ENCODE results near the gene RGMA. TPM values are rescaled to one million over a fixed set of nuclear protein-coding genes. Genes with fewer than 3 reads are reported as not detected.

The RGMA gene
- total and polyA plus RNA-seq, 2 of the 8 experiments (the other 6 are each of a cell fraction or from before 2014, with no cell fraction given), result 19.9 to 39.8 TPM

- WGBS, 2 experiments (ENCODE audit: extremely low coverage in 1 of 2, insufficient coverage in 1 of 2, insufficient read length in 1 of 2, insufficient replicate concordance in 2 of 2, low coverage in 1 of 2, low lambda C conversion rate in 2 of 2, missing lambda C conversion rate in 1 of 2), result 85% methylated on average over 18 of the region's 18 CpGs; no CpG with 5 or more reads in 1 of the 2 experiments
- FAIRE-seq (no peak), DNase-seq (ENCODE audit: low read depth in 1 of 2, low spot score in 2 of 2) (no peak)
Observed at GRCh38 chr15:93129702-93130488, 40.9 kb upstream of the RGMA start.

More at GRCh38 chr15:93129702-93130488, 40.9 kb upstream of the RGMA start:
- Histone ChIP-seq H3K9me3 (ENCODE audit: insufficient read depth in 2 of 2, low read depth in 1 of 2, low read length in 1 of 2) (no peaks in the 10 kb centered on the region), H2BK5ac (ENCODE audit: low read depth, low read length) (no peak overlapping the region), H2BK20ac (ENCODE audit: low read length) (no peak overlapping the region), H2BK120ac (replicated peaks; ENCODE audit: low read depth, low read length) (no peak overlapping the region), H4K5ac (ENCODE audit: insufficient read length, low read depth, low read length) (no peak overlapping the region), H2BK15ac (ENCODE audit: low read length) (no peak overlapping the region), H3K56ac (replicated peaks; ENCODE audit: insufficient read length, low read depth, low read length) (no peak overlapping the region), H2AFZ (ENCODE audit: low read length) (no peak overlapping the region), H2BK12ac (ENCODE audit: low read depth, low read length) (no peak overlapping the region), H3K23me2 (ENCODE audit: low read depth, low read length) (no peaks in the 10 kb centered on the region), H4K8ac (ENCODE audit: extremely low read depth, insufficient read depth, low read length) (no peak overlapping the region), H2AK5ac (ENCODE audit: low read depth, low read length) (no peak overlapping the region), H3K4ac (replicated peaks; ENCODE audit: insufficient read length, low read depth, low read length) (no peak overlapping the region), H3K79me1 (ENCODE audit: low read depth, low read length) (no peaks in the 10 kb centered on the region), H4K20me1 (replicated peaks in 1 of 2; ENCODE audit: control insufficient read depth in 1 of 2, insufficient read depth in 2 of 2, low read length in 2 of 2) (no peaks in the 10 kb centered on the region), H3K79me2 (ENCODE audit: control insufficient read depth in 1 of 2, insufficient read depth in 2 of 2, low read length in 2 of 2) (no peaks in the 10 kb centered on the region), H3K14ac (ENCODE audit: insufficient read length) (no peak overlapping the region), H3K23ac (ENCODE audit: insufficient read length) (no peak overlapping the region), H3K36me3 (ENCODE audit: control insufficient read depth in 2 of 4, insufficient read depth in 4 of 4, low read length in 3 of 4) (no peaks in the 10 kb centered on the region), H3K4me3 (ENCODE audit: extremely low read depth in 1 of 4, insufficient read depth in 2 of 4, low read depth in 3 of 4, low read length in 4 of 4) (no peak overlapping the region), H3K4me1 (replicated peaks in 1 of 4; ENCODE audit: control insufficient read depth in 3 of 4, insufficient read depth in 4 of 4, low read length in 3 of 4) (peaks cover 0 to 2% (median 0%) of the 10 kb centered on the region in 4 experiments; a peak in 2 of 7 replicates), H3K18ac (ENCODE audit: extremely low read depth, low read length) (no peak overlapping the region), H4K91ac (replicated peaks; ENCODE audit: insufficient read length, low read length) (no peak overlapping the region), H3K27me3 (replicated peaks in 1 of 4; ENCODE audit: control insufficient read depth in 3 of 4, extremely low read depth in 1 of 4, insufficient read depth in 3 of 4, low read length in 3 of 4) (peaks cover 0 to 5% (median 2%) of the 10 kb centered on the region in 4 experiments; a peak in 2 of 7 replicates), H3K27ac (ENCODE audit: low read depth, low read length) (no peak overlapping the region), H3K4me2 (ENCODE audit: insufficient read depth in 1 of 2, low read depth in 2 of 2, low read length in 2 of 2) (no peak overlapping the region), H3K9ac (replicated peaks in 1 of 4; ENCODE audit: extremely low read depth in 1 of 4, low read depth in 3 of 4, low read length in 3 of 4) (no peak overlapping the region)
- ChIA-PET POLR2A (ENCODE audit: partially characterized antibody) (no interaction called here), CTCF (ENCODE audit: partially characterized antibody) (interaction anchor here (1.1 to 1.3 kb wide), 3 partner anchors 41 to 846 kb away, joined by 3 to 4 read pairs (median 3); partner anchors contain the start of gene RGMA)
- TF ChIP-seq CREB1 (IDR thresholded peaks at IDR 0.05), result no peak
- no peak for TF ChIP-seq MAFK (IDR thresholded peaks at IDR 0.05; ENCODE audit: low read depth, low read length)
- TF ChIP-seq CHD2 (IDR thresholded peaks at IDR 0.05; ENCODE audit: low read length), result no peak
- TF ChIP-seq GTF2F1 (IDR thresholded peaks at IDR 0.05; ENCODE audit: borderline replicate concordance, low read depth, low read length), result no peak
- no peak for TF ChIP-seq NANOG (IDR thresholded peaks at IDR 0.05; ENCODE audit: insufficient read depth, low read depth, low read length, poor library complexity, severe bottlenecking)
- TF ChIP-seq SRF (IDR thresholded peaks at IDR 0.05; ENCODE audit: low read depth, low read length), result no peak
- no peak for TF ChIP-seq RFX5 (IDR thresholded peaks at IDR 0.05; ENCODE audit: borderline replicate concordance, low read depth, low read length)
- no peak for TF ChIP-seq FOSL1 (IDR thresholded peaks at IDR 0.05; ENCODE audit: insufficient read depth, low read depth, low read length)
- TF ChIP-seq PHF8 (conservative IDR thresholded peaks at IDR 0.05; ENCODE audit: low read depth, low read length), result no peak
- no peak for TF ChIP-seq TAF1 (IDR thresholded peaks at IDR 0.05; ENCODE audit: low read depth, low read length)
- TF ChIP-seq SIRT6 (IDR thresholded peaks at IDR 0.05; ENCODE audit: low read length), result no peak
- TF ChIP-seq RNF2 (IDR thresholded peaks at IDR 0.05; ENCODE audit: borderline replicate concordance, low read depth, low read length, missing control alignments, poor library complexity, severe bottlenecking), result no peak

All from H1 (cell line).